ENCODE measurements around the gene CPED1.
A peak's percentile ranks its signal among the peaks of the same experiment; 100 is the strongest.

CPED1 gene

GRCh38 chr7:120985839-120986238 lies 2.7 kb upstream of the CPED1 start:
- TF ChIP-seq CTCF (IDR thresholded peaks at IDR 0.05; ENCODE audit: low read depth, low read length) = no peak
- in situ Hi-C loops (cut with HindIII; ENCODE audit: low sequenced_read_pairs) = no loop called here
- H3K4me3 ChIP-seq (ENCODE audit: low read depth, low read length) = no peak overlapping the region
- DNase-seq (ENCODE audit: low read depth, low spot score) = no peak

- in situ Hi-C loops (cut with HindIII; ENCODE audit: low sequenced_read_pairs) = no loop called here
- H3K4me3 ChIP-seq (ENCODE audit: low read depth, low read length) = no peak overlapping the region
- no peak for DNase-seq (ENCODE audit: low read depth, low spot score)
- no peak for TF ChIP-seq CTCF (IDR thresholded peaks at IDR 0.05; ENCODE audit: low read depth, low read length)
Observed at GRCh38 chr7:120986650-120987049, 1.9 kb upstream of the CPED1 start.

- no peak for DNase-seq (ENCODE audit: low read depth, low spot score)
- in situ Hi-C loops (cut with HindIII; ENCODE audit: low sequenced_read_pairs) = no loop called here
- TF ChIP-seq CTCF (IDR thresholded peaks at IDR 0.05; ENCODE audit: low read depth, low read length) = no peak
- no peak overlapping the region for H3K4me3 ChIP-seq (ENCODE audit: low read depth, low read length)
Observed at GRCh38 chr7:120987280-120987679, 1.2 kb upstream of the CPED1 start.

- H3K4me3 ChIP-seq (ENCODE audit: low read depth, low read length) = peak overlapping the region; percentile 58
- in situ Hi-C loops (cut with HindIII; ENCODE audit: low sequenced_read_pairs) = no loop called here
- peak; percentile 98 for TF ChIP-seq CTCF (IDR thresholded peaks at IDR 0.05; ENCODE audit: low read depth, low read length)
- peak; percentile 97 for DNase-seq (ENCODE audit: low read depth, low spot score)
Observed at GRCh38 chr7:120987683-120988590, 574 bp upstream of the CPED1 start.

GRCh38 chr7:120989257-120990220 lies 1.0 kb downstream of the CPED1 start:
- peak overlapping the region; percentile 58 for H3K4me3 ChIP-seq (ENCODE audit: low read depth, low read length)
- in situ Hi-C loops (cut with HindIII; ENCODE audit: low sequenced_read_pairs) = no loop called here
- TF ChIP-seq CTCF (IDR thresholded peaks at IDR 0.05; ENCODE audit: low read depth, low read length) = no peak
- DNase-seq (ENCODE audit: low read depth, low spot score) = peak; percentile 34

- no peak for TF ChIP-seq CTCF (IDR thresholded peaks at IDR 0.05; ENCODE audit: low read depth, low read length)
- peak overlapping the region; percentile 58 for H3K4me3 ChIP-seq (ENCODE audit: low read depth, low read length)
Observed at GRCh38 chr7:120990468-120991118, 2.1 kb downstream of the CPED1 start.

More at GRCh38 chr7:120990468-120991118, 2.1 kb downstream of the CPED1 start:
- DNase-seq (ENCODE audit: low read depth, low spot score) = peak; percentile 36
- in situ Hi-C loops (cut with HindIII; ENCODE audit: low sequenced_read_pairs) = no loop called here

Data from astrocyte of the spinal cord (primary cell).